B cell (primary cell): Measurements from ENCODE around the gene DLG2.

Experiments used
- EZH2 ChIP-seq: IDR thresholded peaks from 2 replicates; pipeline ENCODE4 v1.6.1; 2012; ENCODE audit warnings: borderline replicate concordance, low read depth, mild to moderate bottlenecking, moderate library complexity, low read length; ENCODE audit not compliant: insufficient read depth, poor library complexity, severe bottlenecking
- TF ChIP-seq, protein P1 (sequence below): fragments of 200-600 bp; IDR thresholded peaks from one replicate; pipeline ENCODE4 v1.8.0; 2022; ENCODE audit warnings: antibody characterized with exemption, mild to moderate bottlenecking

- TF ChIP-seq, protein P1, sequence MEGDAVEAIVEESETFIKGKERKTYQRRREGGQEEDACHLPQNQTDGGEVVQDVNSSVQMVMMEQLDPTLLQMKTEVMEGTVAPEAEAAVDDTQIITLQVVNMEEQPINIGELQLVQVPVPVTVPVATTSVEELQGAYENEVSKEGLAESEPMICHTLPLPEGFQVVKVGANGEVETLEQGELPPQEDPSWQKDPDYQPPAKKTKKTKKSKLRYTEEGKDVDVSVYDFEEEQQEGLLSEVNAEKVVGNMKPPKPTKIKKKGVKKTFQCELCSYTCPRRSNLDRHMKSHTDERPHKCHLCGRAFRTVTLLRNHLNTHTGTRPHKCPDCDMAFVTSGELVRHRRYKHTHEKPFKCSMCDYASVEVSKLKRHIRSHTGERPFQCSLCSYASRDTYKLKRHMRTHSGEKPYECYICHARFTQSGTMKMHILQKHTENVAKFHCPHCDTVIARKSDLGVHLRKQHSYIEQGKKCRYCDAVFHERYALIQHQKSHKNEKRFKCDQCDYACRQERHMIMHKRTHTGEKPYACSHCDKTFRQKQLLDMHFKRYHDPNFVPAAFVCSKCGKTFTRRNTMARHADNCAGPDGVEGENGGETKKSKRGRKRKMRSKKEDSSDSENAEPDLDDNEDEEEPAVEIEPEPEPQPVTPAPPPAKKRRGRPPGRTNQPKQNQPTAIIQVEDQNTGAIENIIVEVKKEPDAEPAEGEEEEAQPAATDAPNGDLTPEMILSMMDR = no peak
- TF ChIP-seq EZH2 = no peak
Measured at GRCh38 chr11:85313741-85314140, 313.4 kb downstream of the DLG2 start.
